GM19099 (cell line): ENCODE measurements around the gene SH3BP5.

Source experiments
- POLR2A ChIP-seq: IDR thresholded peaks from 3 replicates; pipeline ENCODE4 v1.6.1; 2011; ENCODE audit warnings: low read depth; ENCODE audit not compliant: insufficient read length; ENCODE audit errors: extremely low read depth

Gene SH3BP5

GRCh38 chr3:15207836-15208504 is 124.4 kb downstream of the SH3BP5 start:
- no peak for TF ChIP-seq POLR2A

DNA sequence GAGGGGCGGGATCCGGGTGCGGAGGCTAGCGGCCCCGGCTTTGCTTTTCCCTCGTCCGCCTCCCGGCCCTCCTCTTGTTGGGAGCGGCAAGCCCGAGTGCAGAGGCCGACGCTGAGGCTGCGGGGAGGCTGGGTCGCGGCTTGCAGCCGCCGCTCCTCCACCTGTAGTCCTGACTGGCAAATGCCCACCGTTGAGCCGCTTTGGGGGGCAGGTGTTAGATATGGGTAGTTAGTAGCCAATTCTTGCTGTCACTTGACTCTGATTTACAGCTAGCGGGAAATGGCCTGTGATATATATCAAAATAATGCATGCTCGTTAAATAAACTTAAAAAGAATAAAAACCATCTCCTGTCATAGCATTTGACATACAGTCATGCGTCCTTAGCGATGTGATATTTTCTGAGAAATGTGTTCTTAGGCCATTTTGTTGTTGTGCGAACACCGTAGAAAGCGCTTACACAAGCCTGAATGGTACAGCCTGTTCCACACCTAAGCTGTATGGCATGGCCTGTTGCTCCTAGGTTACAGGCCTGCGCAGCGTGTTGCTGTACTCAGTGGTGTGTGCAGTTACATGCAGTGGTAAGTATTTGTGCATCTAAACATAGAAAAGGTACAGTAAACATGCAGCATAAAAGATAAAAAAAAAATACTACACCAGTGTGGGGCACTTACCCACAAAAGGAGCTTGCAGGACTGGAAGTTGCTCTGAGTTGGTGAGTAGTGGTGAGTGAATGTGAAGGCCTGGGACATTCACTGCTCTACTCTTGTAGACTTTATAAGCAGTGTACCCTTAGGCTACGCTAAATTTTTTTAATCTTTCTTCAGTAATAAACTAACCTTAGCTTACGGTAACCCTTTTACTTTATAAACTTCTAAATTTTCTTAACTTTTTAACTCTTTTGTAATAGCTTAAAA is 125.5 kb downstream of the SH3BP5 start:
- TF ChIP-seq POLR2A = no peak

DNA sequence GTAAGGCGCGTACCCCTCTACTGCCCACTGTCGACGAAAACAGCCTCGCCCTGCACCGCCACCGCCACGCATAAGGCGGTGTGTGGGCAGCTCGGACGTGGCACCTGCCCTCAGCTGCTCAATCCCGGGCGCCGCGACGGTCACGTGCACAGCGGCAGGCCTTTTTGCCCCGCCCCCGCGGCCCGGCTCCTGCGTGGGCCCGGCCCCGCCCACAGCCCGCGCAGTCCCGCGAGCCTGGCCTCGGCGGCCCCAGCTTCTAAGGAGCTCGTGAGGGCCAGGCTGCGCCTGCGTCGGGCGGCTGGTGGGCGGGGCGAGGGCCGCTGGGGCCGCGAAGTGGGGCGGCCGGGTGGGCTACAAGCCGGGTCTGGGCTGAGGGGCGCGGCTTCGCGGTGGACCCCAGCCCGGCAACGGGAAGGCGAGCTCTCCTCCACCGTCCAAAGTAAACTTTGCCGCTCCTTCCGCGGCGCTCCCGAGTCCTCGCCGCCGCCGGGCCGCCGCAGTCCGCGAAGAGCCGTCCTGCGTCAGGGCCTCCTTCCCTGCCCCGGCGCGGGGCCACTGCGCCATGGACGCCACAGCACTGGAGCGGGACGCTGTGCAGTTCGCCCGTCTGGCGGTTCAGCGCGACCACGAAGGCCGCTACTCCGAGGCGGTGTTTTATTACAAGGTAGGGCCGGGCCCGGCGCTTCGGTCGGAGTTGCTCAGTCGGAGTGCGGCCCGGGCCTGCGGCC is 126.3 kb downstream of the SH3BP5 start, which contains the start of gene CAPN7:
Gene CAPN7 (plus strand): TSS at position 313 of the 728 bp plus-strand sequence. CDS start 250 bp downstream, at position 563.
- peak; percentile 79 for TF ChIP-seq POLR2A

- TF ChIP-seq POLR2A = no peak
These were observed 126.9 kb downstream of the SH3BP5 start for GRCh38 chr3:15205482-15205933.
